Measurements from ENCODE around the gene TP53.
"Not testable (repeated sequence)": the region's sequence is repeated elsewhere in the genome, so short reads cannot be mapped to it uniquely, and the experiment has no call there.

Gene TP53

GRCh38 chr17:7629939-7630571, 57.2 kb downstream of the TP53 start, which contains the start of gene SHBG:
TSS of gene SHBG (plus strand) at chr17:7630135. CDS start at chr17:7630173, 38 bp downstream.
- DNase-seq: no peak

- DNase-seq: peak; percentile 91
Observed at GRCh38 chr17:7627250-7628121, 59.8 kb downstream of the TP53 start, which contains the start of gene SAT2. TSS of gene SAT2 (minus strand) at chr17:7627821. CDS start at chr17:7627635, 186 bp downstream.

GRCh38 chr17:7626956-7627249, 60.4 kb downstream of the TP53 start:
- DNase-seq: no peak

DNA sequence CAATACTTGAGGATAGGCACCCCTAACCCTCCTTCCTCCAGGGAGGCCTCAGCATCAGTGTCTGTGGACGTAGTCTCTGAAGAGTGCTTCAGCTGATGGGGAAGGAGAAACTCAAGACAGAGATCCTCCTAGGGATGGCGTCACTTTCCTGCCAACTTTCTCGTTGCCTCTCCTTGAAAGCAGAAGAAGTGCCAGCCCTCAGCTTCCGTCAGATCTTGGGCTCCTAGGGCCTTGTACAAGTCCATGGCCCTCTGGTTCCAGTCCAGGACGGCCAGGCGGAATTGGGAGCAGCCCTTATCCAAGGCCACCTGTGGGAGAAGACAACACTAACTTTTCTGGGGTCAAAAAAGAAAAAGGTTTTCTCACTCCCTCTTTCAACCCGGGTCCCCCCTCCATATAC, 61.0 kb downstream of the TP53 start:
- DNase-seq: no peak

DNA sequence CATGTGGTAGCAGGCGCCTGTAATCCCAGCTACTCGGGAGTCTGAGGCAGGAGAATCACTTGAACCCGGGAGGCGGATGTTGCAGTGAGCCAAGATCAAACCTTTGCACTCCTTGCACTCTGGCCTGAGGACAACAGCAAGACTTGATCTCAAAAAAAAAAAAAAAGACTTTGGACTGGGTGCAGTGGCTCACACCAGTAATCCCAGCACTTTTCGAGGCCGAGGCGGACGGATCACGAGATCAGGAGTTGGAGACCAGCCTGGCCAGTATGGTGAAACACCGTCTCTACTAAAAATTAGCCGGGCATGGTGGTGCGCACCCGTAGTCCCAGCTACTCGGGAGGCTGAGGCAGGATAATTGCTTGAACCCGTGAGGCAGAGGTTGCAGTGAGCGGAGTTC, 61.5 kb downstream of the TP53 start:
- DNase-seq: not testable (repeated sequence)

DNA sequence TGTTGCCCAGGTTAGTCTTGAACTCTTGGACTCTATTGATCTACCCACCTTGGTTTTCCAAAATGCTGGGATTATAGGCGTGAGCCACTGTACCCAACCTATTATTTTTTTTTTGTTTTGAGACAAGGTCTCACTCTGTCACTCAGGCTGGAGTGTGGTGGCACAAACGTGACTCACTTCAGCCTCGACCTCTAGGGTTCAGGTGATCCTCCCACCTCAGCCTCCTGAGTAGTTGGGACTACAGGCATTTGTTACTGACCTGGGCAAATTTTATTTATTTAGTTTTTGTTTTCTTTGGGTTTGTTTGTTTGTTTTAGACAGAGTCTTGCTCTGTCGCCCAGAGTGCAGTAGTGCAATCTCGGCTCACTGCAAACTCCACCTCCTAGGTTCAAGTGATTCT, 63.6 kb downstream of the TP53 start:
- no peak for DNase-seq

DNA sequence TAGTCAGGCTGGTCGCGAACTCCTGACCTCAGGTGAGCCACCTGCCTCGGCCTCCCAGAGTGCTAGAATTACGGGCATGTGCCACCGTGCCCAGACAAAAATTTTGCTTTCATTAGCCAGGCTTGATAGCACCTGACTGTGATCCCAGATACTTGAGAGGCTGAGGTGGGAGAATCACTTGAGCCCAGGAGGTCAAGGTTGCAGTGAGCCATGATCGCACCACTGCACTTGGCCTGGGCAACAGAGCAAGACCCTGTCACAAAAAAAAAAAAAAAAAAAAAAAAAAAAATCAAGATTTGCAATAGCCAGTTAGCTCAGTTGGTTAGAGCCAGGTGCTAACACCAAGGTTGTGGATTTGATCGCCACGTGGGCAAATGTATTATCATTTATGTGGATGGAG, 66.5 kb downstream of the TP53 start:
- DNase-seq: no peak

- no peak for DNase-seq
Observed at GRCh38 chr17:7618608-7619007, 68.7 kb downstream of the TP53 start.
